Measurements from ENCODE around the gene SHC1.

GRCh38 chr1:154962795-154963330 is 7.7 kb downstream of the SHC1 start:
- TF ChIP-seq FOXA1 (IDR thresholded peaks at IDR 0.05), result no peak
- TF ChIP-seq ELF4 (IDR thresholded peaks at IDR 0.05), result no peak
- TF ChIP-seq FOXK2 (IDR thresholded peaks at IDR 0.05), result no peak
- no peak for TF ChIP-seq ARNT (IDR thresholded peaks at IDR 0.05)
- TF ChIP-seq SUZ12 (IDR thresholded peaks at IDR 0.05), result no peak

All from HEK293T (cell line).